Right renal pelvis (tissue), 4 donors: Measurements from ENCODE around the gene LNX2. TPM values are rescaled to one million over a fixed set of nuclear protein-coding genes. Genes with fewer than 3 reads are reported as not detected.

Source experiments
- DNase-seq, 4 donors: peaks; one replicate each; pipeline ENCODE4 v3.0.0-alpha.2; 2013; ENCODE audit warnings: low read depth in 4 of 4, low spot score in 3 of 4, missing footprints in 1 of 4
- polyA plus RNA-seq, 4 donors: library from polyadenylated mRNA; unstranded; fragments of 120-200 nt; gene quantifications; one replicate each; pipeline ENCODE4 v1.2.1, GENCODE V29; 2013; ENCODE audit not compliant: insufficient read length in 4 of 4

LNX2 gene
- polyA plus RNA-seq, 4 donors, result 12.7 to 15.4 (median 14.1) TPM

- DNase-seq, result no peak
These were observed 2.4 kb downstream of the LNX2 start for GRCh38 chr13:27617881-27618321.

GRCh38 chr13:27613628-27614027, 6.7 kb downstream of the LNX2 start:
- no peak for DNase-seq

GRCh38 chr13:27607125-27607524, 13.2 kb downstream of the LNX2 start:
- DNase-seq, result no peak

- no peak for DNase-seq
These were observed 14.6 kb downstream of the LNX2 start for GRCh38 chr13:27605610-27606200.

- no peak for DNase-seq
These were observed 15.2 kb downstream of the LNX2 start for GRCh38 chr13:27605099-27605498.

GRCh38 chr13:27601803-27602202, 18.5 kb downstream of the LNX2 start:
- DNase-seq, result no peak

- DNase-seq, result no peak
These were observed 19.1 kb downstream of the LNX2 start for GRCh38 chr13:27601208-27601607.

- no peak for DNase-seq
These were observed 19.6 kb downstream of the LNX2 start for GRCh38 chr13:27600711-27601110.

GRCh38 chr13:27599845-27600553, 20.3 kb downstream of the LNX2 start:
- DNase-seq, result no peak

GRCh38 chr13:27599096-27599495, 21.2 kb downstream of the LNX2 start:
- DNase-seq, result no peak

- no peak for DNase-seq
These were observed 25.1 kb downstream of the LNX2 start for GRCh38 chr13:27595055-27595811.

GRCh38 chr13:27593267-27593666, 27.1 kb downstream of the LNX2 start:
- no peak for DNase-seq

GRCh38 chr13:27592865-27593264, 27.5 kb downstream of the LNX2 start:
- DNase-seq, result no peak

- DNase-seq, result no peak
These were observed 31.9 kb downstream of the LNX2 start for GRCh38 chr13:27588405-27588804.

GRCh38 chr13:27587095-27587746, 33.1 kb downstream of the LNX2 start:
- no peak for DNase-seq

- no peak for DNase-seq
These were observed 36.7 kb downstream of the LNX2 start for GRCh38 chr13:27583645-27584044.

GRCh38 chr13:27578121-27579030, 42.0 kb downstream of the LNX2 start:
- DNase-seq, result no peak

GRCh38 chr13:27574661-27575060, 45.7 kb downstream of the LNX2 start:
- DNase-seq, result no peak

- no peak for DNase-seq
These were observed 47.1 kb downstream of the LNX2 start for GRCh38 chr13:27573265-27573664.

GRCh38 chr13:27572234-27572901, 48.0 kb downstream of the LNX2 start:
- no peak for DNase-seq
